ENCODE data around the gene CCL7. TPM values are rescaled to one million over a fixed set of nuclear protein-coding genes. Genes with fewer than 3 reads are reported as not detected.

Gene CCL7
- total RNA-seq, 1 experiment from 2014 or later, result 0.31 TPM

GRCh38 chr17:34246881-34247280, 23.1 kb upstream of the CCL7 start:
- H3K4me3 ChIP-seq (ENCODE audit: low read depth in 2 of 2, low read length in 2 of 2), result no peak overlapping the region
- TF ChIP-seq REST (IDR thresholded peaks at IDR 0.05; ENCODE audit: insufficient read depth in 1 of 2, low read depth in 2 of 2, low read length in 1 of 2) (no peak), CTCF (IDR thresholded peaks at IDR 0.05) (no peak), POLR2AphosphoS5 (IDR thresholded peaks at IDR 0.05; ENCODE audit: low read depth, low read length) (no peak), TCF7L2 (IDR thresholded peaks at IDR 0.05; ENCODE audit: low read depth, low read length) (no peak), SIN3A (IDR thresholded peaks at IDR 0.05; ENCODE audit: borderline replicate concordance, insufficient read depth, low read depth, low read length) (no peak)
- ATAC-seq (no peak), DNase-seq (ENCODE audit: low read depth, low spot score) (no peak)
- peak overlapping the region; percentile 98; the same call in 1 of the 2 replicates for H3K27ac ChIP-seq (ENCODE audit: low read length)
- in situ Hi-C loops (cut with HindIII; ENCODE audit: low pct_unique_long_range_greater_than_20kb, low sequenced_read_pairs) (no loop called here), intact Hi-C loops (cut with micrococcal nuclease; ENCODE audit: unreplicated experiment) (no loop called here)
- no TSS peak for BruUV-seq (replicated peaks)
- H3K36me3 ChIP-seq (ENCODE audit: control insufficient read depth, insufficient read depth, low read length), result no peaks in the 10 kb centered on the region
- ChIA-PET CTCF (no interaction called here), POLR2A (no interaction called here)
- no peaks in the 10 kb centered on the region for H3K27me3 ChIP-seq (ENCODE audit: control insufficient read depth, insufficient read depth, low read length)
- peaks cover 37% of the 10 kb centered on the region for H3K4me1 ChIP-seq (ENCODE audit: control insufficient read depth, insufficient read depth, low read length)
- H3K9me3 ChIP-seq (ENCODE audit: control insufficient read depth, insufficient read depth, low read depth, low read length), result no peaks in the 10 kb centered on the region

- Histone ChIP-seq H3K36me3 (ENCODE audit: control insufficient read depth, insufficient read depth, low read length) (no peaks in the 10 kb centered on the region), H3K27ac (ENCODE audit: low read length) (peak overlapping the region; percentile 98), H3K9me3 (ENCODE audit: control insufficient read depth, insufficient read depth, low read depth, low read length) (no peaks in the 10 kb centered on the region), H3K27me3 (ENCODE audit: control insufficient read depth, insufficient read depth, low read length) (no peaks in the 10 kb centered on the region), H3K4me1 (ENCODE audit: control insufficient read depth, insufficient read depth, low read length) (peaks cover 54% of the 10 kb centered on the region), H3K4me3 (ENCODE audit: low read depth in 2 of 2, low read length in 2 of 2) (no peak overlapping the region)
- ATAC-seq (peak; percentile 11; the same call in 1 of the 2 replicates), DNase-seq (ENCODE audit: low read depth, low spot score) (no peak)
- no TSS peak for BruUV-seq (replicated peaks)
- CTCF ChIA-PET, result no interaction called here
- POLR2A ChIA-PET, result no interaction called here
- intact Hi-C loops (cut with micrococcal nuclease; ENCODE audit: unreplicated experiment) (no loop called here), in situ Hi-C loops (cut with HindIII; ENCODE audit: low pct_unique_long_range_greater_than_20kb, low sequenced_read_pairs) (no loop called here)
- TF ChIP-seq REST (IDR thresholded peaks at IDR 0.05; ENCODE audit: insufficient read depth in 1 of 2, low read depth in 2 of 2, low read length in 1 of 2) (no peak), CTCF (IDR thresholded peaks at IDR 0.05) (no peak), TCF7L2 (IDR thresholded peaks at IDR 0.05; ENCODE audit: low read depth, low read length) (no peak), POLR2AphosphoS5 (IDR thresholded peaks at IDR 0.05; ENCODE audit: low read depth, low read length) (no peak), SIN3A (IDR thresholded peaks at IDR 0.05; ENCODE audit: borderline replicate concordance, insufficient read depth, low read depth, low read length) (no peak)
These were observed 21.5 kb upstream of the CCL7 start for GRCh38 chr17:34248511-34249024.
